Measurements from ENCODE around the gene TRIM33. TPM values are rescaled to one million over a fixed set of nuclear protein-coding genes. Genes with fewer than 3 reads are reported as not detected.
"Not testable (repeated sequence)": the region's sequence is repeated elsewhere in the genome, so short reads cannot be mapped to it uniquely, and the experiment has no call there.

TRIM33 gene
- polyA plus RNA-seq, 1 donor: 25.7 TPM

GRCh38 chr1:114418948-114419347 is 92.1 kb downstream of the TRIM33 start:
- DNase-seq (ENCODE audit: low read depth): not testable (repeated sequence)

GRCh38 chr1:114397601-114398000 is 113.4 kb downstream of the TRIM33 start:
- no peak for DNase-seq (ENCODE audit: low read depth)

GRCh38 chr1:114395863-114396262 is 115.1 kb downstream of the TRIM33 start:
- DNase-seq (ENCODE audit: low read depth): no peak

GRCh38 chr1:114390960-114391359 is 120.0 kb downstream of the TRIM33 start:
- no peak for DNase-seq (ENCODE audit: low read depth)

GRCh38 chr1:114390361-114390760 is 120.6 kb downstream of the TRIM33 start:
- DNase-seq (ENCODE audit: low read depth): no peak

- DNase-seq (ENCODE audit: low read depth): no peak
Observed at GRCh38 chr1:114388432-114389003, 122.5 kb downstream of the TRIM33 start.

GRCh38 chr1:114387585-114387984 is 123.4 kb downstream of the TRIM33 start:
- not testable (repeated sequence) for DNase-seq (ENCODE audit: low read depth)

GRCh38 chr1:114387010-114387360 is 124.0 kb downstream of the TRIM33 start:
- no peak for DNase-seq (ENCODE audit: low read depth)

GRCh38 chr1:114386129-114387009 is 124.6 kb downstream of the TRIM33 start:
- no peak for DNase-seq (ENCODE audit: low read depth)

- DNase-seq (ENCODE audit: low read depth): no peak
Observed at GRCh38 chr1:114384922-114385321, 126.1 kb downstream of the TRIM33 start.

- no peak for DNase-seq (ENCODE audit: low read depth)
Observed at GRCh38 chr1:114379987-114380386, 131.0 kb downstream of the TRIM33 start.

- no peak for DNase-seq (ENCODE audit: low read depth)
Observed at GRCh38 chr1:114379358-114379757, 131.6 kb downstream of the TRIM33 start.

- no peak for DNase-seq (ENCODE audit: low read depth)
Observed at GRCh38 chr1:114377356-114377755, 133.6 kb downstream of the TRIM33 start.

- DNase-seq (ENCODE audit: low read depth): no peak
Observed at GRCh38 chr1:114369930-114370329, 141.1 kb downstream of the TRIM33 start.

- DNase-seq (ENCODE audit: low read depth): not testable (repeated sequence)
Observed at GRCh38 chr1:114369266-114369919, 141.6 kb downstream of the TRIM33 start.

- DNase-seq (ENCODE audit: low read depth): no peak
Observed at GRCh38 chr1:114368560-114369255, 142.3 kb downstream of the TRIM33 start.

- no peak for DNase-seq (ENCODE audit: low read depth)
Observed at GRCh38 chr1:114367810-114368209, 143.2 kb downstream of the TRIM33 start.

GRCh38 chr1:114363230-114363629 is 147.8 kb downstream of the TRIM33 start:
- not testable (repeated sequence) for DNase-seq (ENCODE audit: low read depth)

- no peak for DNase-seq (ENCODE audit: low read depth)
Observed at GRCh38 chr1:114359791-114360190, 151.2 kb downstream of the TRIM33 start.

- DNase-seq (ENCODE audit: low read depth): no peak
Observed at GRCh38 chr1:114355240-114355639, 155.8 kb downstream of the TRIM33 start.

GRCh38 chr1:114353262-114353661 is 157.7 kb downstream of the TRIM33 start:
- no peak for DNase-seq (ENCODE audit: low read depth)

- DNase-seq (ENCODE audit: low read depth): no peak
Observed at GRCh38 chr1:114352797-114353196, 158.2 kb downstream of the TRIM33 start.
